Measurements from ENCODE around the gene IRF8. TPM values are rescaled to one million over a fixed set of nuclear protein-coding genes. Genes with fewer than 3 reads are reported as not detected.
"Not testable (repeated sequence)": the region's sequence is repeated elsewhere in the genome, so short reads cannot be mapped to it uniquely, and the experiment has no call there.

The IRF8 gene
- total RNA-seq, 1 donor from 2014 or later, result 19.8 TPM

DNA sequence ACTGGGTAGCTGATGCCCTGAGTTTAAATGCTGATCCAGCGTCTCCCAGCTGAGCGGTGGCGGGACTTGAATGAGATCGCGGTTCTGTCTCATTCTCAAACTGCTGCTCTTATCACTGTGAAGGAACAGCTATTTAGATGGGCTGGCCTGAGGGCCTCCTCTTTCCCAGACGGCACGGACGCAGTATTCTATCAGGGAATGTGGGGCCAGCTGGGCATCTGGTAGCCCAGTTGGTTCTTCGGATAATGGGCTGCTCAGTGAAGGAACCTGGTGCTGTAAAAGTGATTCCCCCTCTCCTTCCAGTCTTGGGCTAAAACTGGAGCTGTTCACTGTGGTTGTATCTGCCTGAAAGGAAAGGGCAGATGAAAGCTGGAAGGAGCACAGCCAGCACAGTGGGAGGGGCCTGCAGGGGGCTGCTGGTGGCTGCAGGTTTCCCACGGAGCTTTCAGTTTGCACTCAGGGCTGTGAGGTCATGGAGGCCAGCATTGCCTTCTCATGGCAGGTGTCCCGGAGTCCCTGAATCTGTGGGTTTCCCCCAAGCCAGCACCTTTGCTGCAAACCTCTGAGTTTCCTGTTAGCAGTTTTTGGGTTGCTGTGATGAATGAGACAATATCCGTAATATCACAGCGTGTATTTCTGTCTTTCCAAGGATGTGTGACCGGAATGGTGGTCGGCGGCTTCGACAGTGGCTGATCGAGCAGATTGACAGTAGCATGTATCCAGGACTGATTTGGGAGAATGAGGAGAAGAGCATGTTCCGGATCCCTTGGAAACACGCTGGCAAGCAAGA lies 3.6 kb downstream of the IRF8 start:
- H3K9ac ChIP-seq (ENCODE audit: low read depth in 1 of 3, low read length in 3 of 3), result no peak overlapping the region
- H3K27me3 ChIP-seq (ENCODE audit: control insufficient read depth in 3 of 3, insufficient read depth in 3 of 3, low read length in 3 of 3), result peaks cover 38 to 68% (median 56%) of the 10 kb centered on the region in 3 donors
- no peaks in the 10 kb centered on the region for H3K36me3 ChIP-seq (ENCODE audit: control insufficient read depth in 3 of 3, insufficient read depth in 3 of 3, low read length in 3 of 3)
- peaks cover 0 to 4% (median 0%) of the 10 kb centered on the region in 3 donors for H3K9me3 ChIP-seq (ENCODE audit: control insufficient read depth in 3 of 3, low read length in 3 of 3)
- peaks cover 0 to 11% (median 2%) of the 10 kb centered on the region in 3 donors for H3K4me1 ChIP-seq (ENCODE audit: control insufficient read depth in 3 of 3, insufficient read depth in 3 of 3, low read length in 3 of 3)
- no peak overlapping the region for H3K4me3 ChIP-seq (ENCODE audit: low read length in 3 of 3)
- H3K27ac ChIP-seq (ENCODE audit: low read depth, low read length), result no peak overlapping the region

DNA sequence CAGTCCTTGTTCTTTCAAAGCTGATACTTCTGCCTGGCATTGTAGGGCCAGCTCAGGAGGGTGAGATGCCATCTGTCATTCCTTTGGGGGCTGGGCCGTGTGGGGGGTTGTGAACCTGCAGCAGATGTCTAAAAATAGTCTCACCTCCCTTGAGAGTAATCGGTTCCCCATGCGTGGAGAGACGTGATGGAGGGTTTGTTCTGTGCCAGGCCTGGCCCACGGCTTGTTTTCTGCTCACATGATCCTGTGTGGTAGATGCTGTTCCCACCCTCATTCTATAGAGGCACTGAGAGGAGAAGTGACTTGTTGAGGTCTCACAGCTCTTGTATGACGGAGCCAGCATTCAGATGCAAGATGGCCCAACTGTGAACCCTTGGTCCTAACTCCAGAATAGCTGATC lies 4.6 kb downstream of the IRF8 start:
- peaks cover 0 to 4% (median 0%) of the 10 kb centered on the region in 3 donors for H3K9me3 ChIP-seq (ENCODE audit: control insufficient read depth in 3 of 3, low read length in 3 of 3)
- H3K27ac ChIP-seq (ENCODE audit: low read depth, low read length), result no peak overlapping the region
- peaks cover 31 to 58% (median 47%) of the 10 kb centered on the region in 3 donors for H3K27me3 ChIP-seq (ENCODE audit: control insufficient read depth in 3 of 3, insufficient read depth in 3 of 3, low read length in 3 of 3)
- no peaks in the 10 kb centered on the region for H3K36me3 ChIP-seq (ENCODE audit: control insufficient read depth in 3 of 3, insufficient read depth in 3 of 3, low read length in 3 of 3)
- H3K4me1 ChIP-seq (ENCODE audit: control insufficient read depth in 3 of 3, insufficient read depth in 3 of 3, low read length in 3 of 3), result peaks cover 0 to 11% (median 0%) of the 10 kb centered on the region in 3 donors
- H3K9ac ChIP-seq (ENCODE audit: low read depth in 1 of 3, low read length in 3 of 3), result no peak overlapping the region
- no peak overlapping the region for H3K4me3 ChIP-seq (ENCODE audit: low read length in 3 of 3)

DNA sequence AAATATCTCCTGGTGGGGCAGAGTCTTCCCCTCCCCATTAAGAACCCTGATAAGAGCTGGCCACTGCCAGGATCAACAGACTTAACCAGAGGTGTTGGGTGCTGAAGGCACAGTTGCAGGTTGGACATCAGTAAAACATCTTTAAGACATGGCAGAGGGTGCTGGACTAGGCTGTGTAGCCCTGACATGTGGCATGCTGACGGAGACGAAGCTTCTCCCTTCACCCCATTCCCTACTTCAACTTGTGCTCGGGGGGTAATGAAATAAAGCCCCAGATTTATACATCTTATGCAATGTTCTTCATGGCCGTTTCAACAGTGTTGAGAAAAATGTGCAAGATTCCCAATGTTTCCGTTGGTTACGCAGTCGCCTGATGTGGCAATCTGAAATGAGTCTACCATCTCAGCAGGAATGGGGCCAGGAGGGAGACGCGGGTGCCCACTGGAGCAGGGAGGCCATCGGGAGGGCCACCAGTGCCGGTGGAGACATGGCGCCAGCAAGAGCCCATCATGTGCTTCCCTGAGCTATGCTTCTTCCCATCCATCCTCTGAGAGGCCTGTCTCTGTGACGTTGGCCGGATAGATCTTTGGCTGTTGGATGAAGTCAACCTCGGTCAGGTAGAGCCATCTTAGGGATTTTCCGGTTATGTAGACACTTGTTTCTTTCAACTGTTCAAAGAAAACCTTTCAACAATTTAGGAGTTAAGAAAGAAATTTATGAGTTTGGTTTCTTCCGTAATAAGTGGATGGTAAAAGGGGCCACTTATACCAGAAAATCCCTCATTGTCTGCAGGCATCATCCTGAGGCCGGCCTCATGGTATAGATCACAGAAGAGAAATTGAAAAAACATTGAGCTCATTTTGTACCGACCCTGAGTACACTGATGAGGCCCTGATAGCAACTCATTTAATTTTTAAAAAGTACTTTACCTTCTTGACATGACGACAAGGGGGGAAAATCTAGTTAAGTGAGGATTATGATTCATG lies 6.4 kb downstream of the IRF8 start:
- peaks cover 15 to 40% (median 34%) of the 10 kb centered on the region in 3 donors for H3K27me3 ChIP-seq (ENCODE audit: control insufficient read depth in 3 of 3, insufficient read depth in 3 of 3, low read length in 3 of 3)
- peaks cover 0 to 12% (median 0%) of the 10 kb centered on the region in 3 donors for H3K4me1 ChIP-seq (ENCODE audit: control insufficient read depth in 3 of 3, insufficient read depth in 3 of 3, low read length in 3 of 3)
- H3K9ac ChIP-seq (ENCODE audit: low read depth in 1 of 3, low read length in 3 of 3), result no peak overlapping the region
- H3K36me3 ChIP-seq (ENCODE audit: control insufficient read depth in 3 of 3, insufficient read depth in 3 of 3, low read length in 3 of 3), result no peaks in the 10 kb centered on the region
- H3K27ac ChIP-seq (ENCODE audit: low read depth, low read length), result no peak overlapping the region
- no peak overlapping the region for H3K4me3 ChIP-seq (ENCODE audit: low read length in 3 of 3)
- H3K9me3 ChIP-seq (ENCODE audit: control insufficient read depth in 3 of 3, low read length in 3 of 3), result peaks cover 0 to 4% (median 0%) of the 10 kb centered on the region in 3 donors

DNA sequence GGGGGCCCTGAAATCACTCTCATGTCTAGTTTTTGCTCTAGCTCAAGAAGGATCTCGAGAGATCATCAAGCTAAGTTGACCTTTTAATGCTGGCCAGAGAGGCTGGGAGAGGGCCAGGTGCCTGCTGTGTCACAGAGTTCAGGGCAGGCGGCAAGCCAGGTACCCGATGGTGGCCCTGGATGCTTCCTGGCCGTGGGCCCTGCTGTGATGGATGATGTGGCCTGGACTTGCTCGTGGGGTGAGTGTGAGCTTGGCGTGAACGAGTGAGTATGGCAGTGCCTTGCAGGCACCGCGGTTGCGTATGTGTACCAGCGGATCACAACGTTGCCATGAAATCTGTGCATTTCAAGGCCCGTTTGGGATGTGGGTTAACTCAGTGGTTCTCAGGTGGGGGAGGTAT lies 7.4 kb downstream of the IRF8 start:
- H3K27me3 ChIP-seq (ENCODE audit: control insufficient read depth in 3 of 3, insufficient read depth in 3 of 3, low read length in 3 of 3), result peaks cover 9 to 33% (median 33%) of the 10 kb centered on the region in 3 donors
- no peaks in the 10 kb centered on the region for H3K36me3 ChIP-seq (ENCODE audit: control insufficient read depth in 3 of 3, insufficient read depth in 3 of 3, low read length in 3 of 3)
- H3K4me3 ChIP-seq (ENCODE audit: low read length in 3 of 3), result no peak overlapping the region
- peaks cover 0 to 4% (median 0%) of the 10 kb centered on the region in 3 donors for H3K9me3 ChIP-seq (ENCODE audit: control insufficient read depth in 3 of 3, low read length in 3 of 3)
- H3K9ac ChIP-seq (ENCODE audit: low read depth in 1 of 3, low read length in 3 of 3), result no peak overlapping the region
- peaks cover 0 to 12% (median 0%) of the 10 kb centered on the region in 3 donors for H3K4me1 ChIP-seq (ENCODE audit: control insufficient read depth in 3 of 3, insufficient read depth in 3 of 3, low read length in 3 of 3)
- no peak overlapping the region for H3K27ac ChIP-seq (ENCODE audit: low read depth, low read length)

DNA sequence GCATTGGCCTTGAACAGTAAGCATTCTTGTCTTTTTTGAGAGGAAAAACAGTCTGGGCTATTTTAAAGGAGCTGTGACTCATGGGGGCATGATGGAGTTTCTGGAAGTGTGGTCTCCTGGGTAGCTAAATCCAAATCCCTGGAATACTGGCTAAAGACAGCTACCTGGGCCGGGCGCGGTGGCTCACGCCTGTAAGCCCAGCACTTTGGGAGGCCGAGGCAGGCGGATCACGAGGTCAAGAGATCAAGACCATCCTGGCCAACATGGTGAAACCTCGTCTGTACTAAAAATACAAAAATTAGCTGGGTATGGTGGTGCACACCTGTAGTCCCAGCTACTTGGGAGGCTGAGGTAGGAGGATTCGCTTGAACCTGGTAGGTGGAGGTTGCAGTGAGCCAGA lies 8.3 kb downstream of the IRF8 start:
- peaks cover 7 to 29% (median 27%) of the 10 kb centered on the region in 3 donors for H3K27me3 ChIP-seq (ENCODE audit: control insufficient read depth in 3 of 3, insufficient read depth in 3 of 3, low read length in 3 of 3)
- H3K9ac ChIP-seq (ENCODE audit: low read depth in 1 of 3, low read length in 3 of 3); H3K9me3 ChIP-seq (ENCODE audit: control insufficient read depth in 3 of 3, low read length in 3 of 3); H3K4me3 ChIP-seq (ENCODE audit: low read length in 3 of 3); H3K36me3 ChIP-seq (ENCODE audit: control insufficient read depth in 3 of 3, insufficient read depth in 3 of 3, low read length in 3 of 3); H3K27ac ChIP-seq (ENCODE audit: low read depth, low read length); H3K4me1 ChIP-seq (ENCODE audit: control insufficient read depth in 3 of 3, insufficient read depth in 3 of 3, low read length in 3 of 3): not testable (repeated sequence)

DNA sequence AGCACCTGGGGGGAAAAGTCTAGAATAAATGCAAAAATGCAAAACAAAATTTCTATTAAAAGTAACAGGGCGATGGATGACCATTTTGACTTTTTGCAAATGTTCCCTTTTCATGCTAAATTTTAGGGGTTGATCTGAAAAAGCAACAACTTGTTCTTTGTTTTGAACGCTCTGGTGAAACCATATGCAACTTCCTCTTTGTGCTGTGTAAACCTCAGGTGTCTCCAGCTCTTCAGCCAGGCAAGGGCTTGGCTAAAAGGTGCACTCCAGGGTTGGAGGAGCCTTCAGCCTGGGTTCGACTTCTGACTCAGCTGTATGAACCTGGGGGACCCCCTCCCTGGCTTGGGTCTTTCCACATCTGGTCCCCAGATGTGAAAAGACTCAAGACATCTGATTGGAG lies 9.5 kb downstream of the IRF8 start:
- Histone ChIP-seq H3K4me1 (ENCODE audit: control insufficient read depth in 3 of 3, insufficient read depth in 3 of 3, low read length in 3 of 3) (peaks cover 0 to 8% (median 0%) of the 10 kb centered on the region in 3 donors), H3K27ac (ENCODE audit: low read depth, low read length) (no peak overlapping the region), H3K36me3 (ENCODE audit: control insufficient read depth in 3 of 3, insufficient read depth in 3 of 3, low read length in 3 of 3) (no peaks in the 10 kb centered on the region), H3K27me3 (ENCODE audit: control insufficient read depth in 3 of 3, insufficient read depth in 3 of 3, low read length in 3 of 3) (peaks cover 3 to 24% (median 23%) of the 10 kb centered on the region in 3 donors), H3K9me3 (ENCODE audit: control insufficient read depth in 3 of 3, low read length in 3 of 3) (peaks cover 0 to 4% (median 0%) of the 10 kb centered on the region in 3 donors), H3K9ac (ENCODE audit: low read depth in 1 of 3, low read length in 3 of 3) (no peak overlapping the region), H3K4me3 (ENCODE audit: low read length in 3 of 3) (no peak overlapping the region)

DNA sequence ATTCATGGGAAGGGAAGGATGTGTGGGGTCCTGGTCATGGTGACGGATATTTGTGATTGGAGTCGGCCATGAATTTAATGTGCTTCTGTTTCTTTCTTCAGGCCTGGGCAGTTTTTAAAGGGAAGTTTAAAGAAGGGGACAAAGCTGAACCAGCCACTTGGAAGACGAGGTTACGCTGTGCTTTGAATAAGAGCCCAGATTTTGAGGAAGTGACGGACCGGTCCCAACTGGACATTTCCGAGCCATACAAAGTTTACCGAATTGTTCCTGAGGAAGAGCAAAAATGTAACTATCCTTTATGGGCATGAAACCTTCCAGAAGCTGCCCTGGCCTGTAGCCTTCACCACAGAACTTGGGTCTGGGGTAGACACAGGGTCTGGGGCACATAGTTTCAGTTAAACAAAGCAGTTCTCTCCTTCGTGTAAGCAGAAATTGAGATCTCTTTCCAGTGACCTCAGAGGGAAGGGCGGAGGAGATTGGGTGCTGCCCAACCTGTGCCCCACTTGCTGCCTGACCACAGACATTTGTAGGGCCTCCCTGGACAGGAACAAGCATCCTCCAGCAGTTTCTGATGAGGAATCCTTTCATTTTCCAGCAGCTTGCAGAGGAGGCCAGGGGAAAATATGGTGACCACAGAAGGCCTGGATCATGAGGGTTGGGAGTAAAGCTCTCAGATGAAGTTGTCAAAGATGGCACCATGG lies 10.1 kb downstream of the IRF8 start:
- H3K4me1 ChIP-seq (ENCODE audit: control insufficient read depth in 3 of 3, insufficient read depth in 3 of 3, low read length in 3 of 3), result peaks cover 0 to 8% (median 0%) of the 10 kb centered on the region in 3 donors

DNA sequence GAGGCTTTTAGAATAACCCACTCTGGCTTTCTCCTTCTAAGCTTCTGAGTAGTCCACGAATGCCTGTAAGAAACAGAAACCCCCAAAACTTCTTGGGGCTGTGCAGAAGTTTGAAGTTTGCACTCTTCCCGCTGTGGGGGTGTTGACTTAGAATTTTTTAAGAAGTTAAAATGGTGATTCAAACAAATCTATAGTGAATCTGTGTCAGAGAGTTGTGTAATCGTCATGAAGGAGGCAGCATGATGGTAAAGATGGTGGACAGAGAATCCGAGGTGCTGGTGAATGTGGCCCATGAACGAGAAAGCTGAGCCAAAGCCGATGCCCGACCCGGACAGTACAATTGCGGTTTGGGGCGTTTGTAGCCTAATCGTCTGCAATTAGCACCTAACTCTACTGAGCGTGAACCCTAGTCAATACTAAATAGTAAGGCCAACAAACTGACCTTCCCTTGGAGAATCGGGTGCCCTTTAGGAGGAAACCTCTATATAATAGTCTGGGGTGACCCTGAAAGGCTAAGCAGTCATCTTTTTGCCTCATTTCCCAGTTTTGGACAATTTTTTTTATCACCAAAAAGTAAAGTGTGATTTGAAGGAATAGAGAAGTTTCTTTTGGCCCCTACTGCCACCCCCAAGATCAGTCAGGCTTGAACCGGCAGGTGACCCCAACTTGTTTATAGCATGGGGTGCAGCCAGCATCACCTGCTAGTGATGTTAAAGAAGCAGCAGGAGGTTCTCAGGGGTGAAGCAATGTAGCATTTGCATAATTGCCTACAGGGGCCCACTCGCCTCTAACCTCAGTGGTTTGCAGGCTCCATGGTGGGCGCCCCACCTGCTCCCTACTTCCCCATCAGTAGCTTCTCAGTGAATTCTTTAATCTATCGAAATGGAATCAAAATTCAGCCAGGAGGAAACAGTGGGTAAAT lies 11.2 kb downstream of the IRF8 start:
- Histone ChIP-seq H3K9me3 (ENCODE audit: control insufficient read depth in 3 of 3, low read length in 3 of 3) (peaks cover 0 to 3% (median 0%) of the 10 kb centered on the region in 3 donors), H3K4me1 (ENCODE audit: control insufficient read depth in 3 of 3, insufficient read depth in 3 of 3, low read length in 3 of 3) (peaks cover 0 to 8% (median 0%) of the 10 kb centered on the region in 3 donors), H3K9ac (ENCODE audit: low read depth in 1 of 3, low read length in 3 of 3) (no peak overlapping the region), H3K27me3 (ENCODE audit: control insufficient read depth in 3 of 3, insufficient read depth in 3 of 3, low read length in 3 of 3) (peaks cover 3 to 14% (median 10%) of the 10 kb centered on the region in 3 donors), H3K4me3 (ENCODE audit: low read length in 3 of 3) (no peak overlapping the region), H3K36me3 (ENCODE audit: control insufficient read depth in 3 of 3, insufficient read depth in 3 of 3, low read length in 3 of 3) (no peaks in the 10 kb centered on the region), H3K27ac (ENCODE audit: low read depth, low read length) (peak overlapping the region; percentile 48)

More for the DNA sequence above, 10.1 kb downstream of the IRF8 start:
- no peaks in the 10 kb centered on the region for H3K36me3 ChIP-seq (ENCODE audit: control insufficient read depth in 3 of 3, insufficient read depth in 3 of 3, low read length in 3 of 3)
- H3K9ac ChIP-seq (ENCODE audit: low read depth in 1 of 3, low read length in 3 of 3), result no peak overlapping the region
- peaks cover 0 to 4% (median 0%) of the 10 kb centered on the region in 3 donors for H3K9me3 ChIP-seq (ENCODE audit: control insufficient read depth in 3 of 3, low read length in 3 of 3)
- no peak overlapping the region for H3K4me3 ChIP-seq (ENCODE audit: low read length in 3 of 3)
- peaks cover 3 to 18% (median 17%) of the 10 kb centered on the region in 3 donors for H3K27me3 ChIP-seq (ENCODE audit: control insufficient read depth in 3 of 3, insufficient read depth in 3 of 3, low read length in 3 of 3)
- H3K27ac ChIP-seq (ENCODE audit: low read depth, low read length), result peak overlapping the region; percentile 48
